ENCODE results near the gene PTPRA.

PTPRA gene

DNA sequence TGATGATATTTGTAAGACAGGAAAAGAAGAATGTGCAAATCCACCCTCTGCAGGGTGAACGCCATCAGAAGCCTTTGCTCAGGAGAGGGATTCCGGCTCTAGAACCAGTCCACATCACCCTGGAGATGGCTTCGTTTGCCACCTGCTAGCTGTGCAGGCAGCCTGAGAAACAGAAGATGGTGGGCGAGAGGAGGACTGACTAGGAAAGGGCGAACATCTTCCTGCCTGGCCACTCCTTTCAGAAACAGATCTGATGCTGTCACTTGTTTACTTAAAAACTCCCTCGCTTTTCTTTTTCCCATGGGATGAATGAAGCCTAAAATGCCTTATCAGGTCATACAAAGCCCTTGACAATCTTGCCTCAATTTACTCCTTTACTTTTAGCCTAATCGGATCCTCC is 1.2 kb downstream of the PTPRA start:
- no peak overlapping the region for H3K9ac ChIP-seq (ENCODE audit: low read length)
- peak overlapping the region; percentile 79 to 83 for H3K4me3 ChIP-seq (ENCODE audit: low read depth in 1 of 2, low read length in 2 of 2)
- peaks cover 28% of the 10 kb centered on the region for H3K4me1 ChIP-seq (ENCODE audit: insufficient read depth, low read length)
- no peaks in the 10 kb centered on the region for H3K9me3 ChIP-seq (ENCODE audit: low read length)
- peaks cover 0 to 13% of the 10 kb centered on the region in 2 donors for H3K27me3 ChIP-seq (ENCODE audit: control insufficient read depth in 1 of 2, insufficient read depth in 2 of 2, low read length in 2 of 2)
- no peak overlapping the region for H3K27ac ChIP-seq (ENCODE audit: low read depth, low read length)
- H3K36me3 ChIP-seq (ENCODE audit: insufficient read depth, low read length) = no peaks in the 10 kb centered on the region

GRCh38 chr20:2875690-2876203 is 2.5 kb downstream of the PTPRA start:
- Histone ChIP-seq H3K9ac (ENCODE audit: low read length) (no peak overlapping the region), H3K36me3 (ENCODE audit: insufficient read depth, low read length) (no peaks in the 10 kb centered on the region), H3K27ac (ENCODE audit: low read depth, low read length) (no peak overlapping the region), H3K9me3 (ENCODE audit: low read length) (no peaks in the 10 kb centered on the region), H3K27me3 (ENCODE audit: control insufficient read depth in 1 of 2, insufficient read depth in 2 of 2, low read length in 2 of 2) (peaks cover 0 to 13% of the 10 kb centered on the region in 2 donors), H3K4me3 (ENCODE audit: low read depth in 1 of 2, low read length in 2 of 2) (no peak overlapping the region), H3K4me1 (ENCODE audit: insufficient read depth, low read length) (peaks cover 26% of the 10 kb centered on the region)

DNA sequence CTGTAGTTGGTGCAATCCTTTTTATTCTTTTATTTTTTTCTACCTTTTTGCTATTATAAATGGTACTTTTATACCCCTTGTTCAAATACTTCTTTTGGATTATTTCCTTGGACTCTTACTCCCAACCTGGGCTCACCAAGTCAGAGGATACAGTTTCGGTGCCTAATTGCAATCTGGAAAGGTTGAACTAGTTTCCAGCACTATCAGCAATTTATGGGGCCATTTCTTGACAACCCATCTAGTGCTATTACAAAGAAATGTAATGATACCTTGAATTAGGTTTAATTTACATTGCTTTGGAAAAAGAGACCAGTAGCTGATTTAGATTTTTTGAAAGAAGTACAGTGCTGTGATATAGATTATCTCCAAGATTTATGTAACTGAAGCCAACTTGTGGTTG is 5.2 kb downstream of the PTPRA start:
- H3K4me1 ChIP-seq (ENCODE audit: insufficient read depth, low read length) = peaks cover 15% of the 10 kb centered on the region
- H3K9me3 ChIP-seq (ENCODE audit: low read length) = no peaks in the 10 kb centered on the region
- H3K36me3 ChIP-seq (ENCODE audit: insufficient read depth, low read length) = no peaks in the 10 kb centered on the region
- no peaks in the 10 kb centered on the region for H3K27me3 ChIP-seq (ENCODE audit: control insufficient read depth in 1 of 2, insufficient read depth in 2 of 2, low read length in 2 of 2)
- no peak overlapping the region for H3K27ac ChIP-seq (ENCODE audit: low read depth, low read length)
- no peak overlapping the region for H3K9ac ChIP-seq (ENCODE audit: low read length)
- H3K4me3 ChIP-seq (ENCODE audit: low read depth in 1 of 2, low read length in 2 of 2) = no peak overlapping the region

- Histone ChIP-seq H3K4me3 (ENCODE audit: low read depth in 1 of 2, low read length in 2 of 2) (no peak overlapping the region), H3K27ac (ENCODE audit: low read depth, low read length) (no peak overlapping the region)
Observed at GRCh38 chr20:2879146-2879545, 5.9 kb downstream of the PTPRA start.

GRCh38 chr20:2880650-2881049 is 7.4 kb downstream of the PTPRA start:
- peaks cover 2% of the 10 kb centered on the region for H3K4me1 ChIP-seq (ENCODE audit: insufficient read depth, low read length)
- no peak overlapping the region for H3K9ac ChIP-seq (ENCODE audit: low read length)
- no peaks in the 10 kb centered on the region for H3K27me3 ChIP-seq (ENCODE audit: control insufficient read depth in 1 of 2, insufficient read depth in 2 of 2, low read length in 2 of 2)

More at GRCh38 chr20:2879146-2879545, 5.9 kb downstream of the PTPRA start:
- H3K27me3 ChIP-seq (ENCODE audit: control insufficient read depth in 1 of 2, insufficient read depth in 2 of 2, low read length in 2 of 2) = no peaks in the 10 kb centered on the region
- H3K4me1 ChIP-seq (ENCODE audit: insufficient read depth, low read length) = peaks cover 15% of the 10 kb centered on the region
- H3K36me3 ChIP-seq (ENCODE audit: insufficient read depth, low read length) = no peaks in the 10 kb centered on the region
- no peaks in the 10 kb centered on the region for H3K9me3 ChIP-seq (ENCODE audit: low read length)
- no peak overlapping the region for H3K9ac ChIP-seq (ENCODE audit: low read length)

GRCh38 chr20:2883726-2884637 is 10.7 kb downstream of the PTPRA start:
- H3K4me1 ChIP-seq (ENCODE audit: insufficient read depth, low read length) = peaks cover 4% of the 10 kb centered on the region
- no peaks in the 10 kb centered on the region for H3K9me3 ChIP-seq (ENCODE audit: low read length)

More at GRCh38 chr20:2880650-2881049, 7.4 kb downstream of the PTPRA start:
- H3K9me3 ChIP-seq (ENCODE audit: low read length) = no peaks in the 10 kb centered on the region
- H3K27ac ChIP-seq (ENCODE audit: low read depth, low read length) = no peak overlapping the region
- no peak overlapping the region for H3K4me3 ChIP-seq (ENCODE audit: low read depth in 1 of 2, low read length in 2 of 2)
- H3K36me3 ChIP-seq (ENCODE audit: insufficient read depth, low read length) = no peaks in the 10 kb centered on the region

DNA sequence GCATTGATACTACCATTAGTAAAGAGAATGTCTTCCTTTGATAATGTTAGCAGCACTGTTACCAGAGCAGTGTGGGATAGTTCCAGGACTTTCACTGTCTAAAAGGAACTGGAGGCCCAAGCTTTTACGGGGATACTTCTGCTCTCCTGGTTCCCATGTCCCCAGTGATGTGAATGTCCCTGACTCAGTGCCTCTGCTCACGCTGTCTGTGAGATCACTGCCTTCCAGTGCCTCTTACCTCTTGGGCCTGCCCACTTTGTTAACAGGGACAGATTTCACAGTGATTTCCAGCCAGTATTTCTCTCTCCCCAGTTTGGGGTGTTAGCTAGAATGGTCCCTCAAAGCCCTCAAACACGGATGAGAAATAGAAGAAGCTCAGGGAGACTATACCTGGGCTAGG is 14.4 kb downstream of the PTPRA start:
- H3K36me3 ChIP-seq (ENCODE audit: insufficient read depth, low read length) = no peaks in the 10 kb centered on the region
- no peaks in the 10 kb centered on the region for H3K27me3 ChIP-seq (ENCODE audit: control insufficient read depth in 1 of 2, insufficient read depth in 2 of 2, low read length in 2 of 2)
- H3K9ac ChIP-seq (ENCODE audit: low read length) = no peak overlapping the region
- no peak overlapping the region for H3K4me3 ChIP-seq (ENCODE audit: low read depth in 1 of 2, low read length in 2 of 2)
- H3K9me3 ChIP-seq (ENCODE audit: low read length) = no peaks in the 10 kb centered on the region
- H3K4me1 ChIP-seq (ENCODE audit: insufficient read depth, low read length) = peaks cover 16% of the 10 kb centered on the region
- H3K27ac ChIP-seq (ENCODE audit: low read depth, low read length) = no peak overlapping the region

More at GRCh38 chr20:2883726-2884637, 10.7 kb downstream of the PTPRA start:
- Histone ChIP-seq H3K9ac (ENCODE audit: low read length) (no peak overlapping the region), H3K4me3 (ENCODE audit: low read depth in 1 of 2, low read length in 2 of 2) (no peak overlapping the region), H3K27ac (ENCODE audit: low read depth, low read length) (no peak overlapping the region), H3K27me3 (ENCODE audit: control insufficient read depth in 1 of 2, insufficient read depth in 2 of 2, low read length in 2 of 2) (no peaks in the 10 kb centered on the region), H3K36me3 (ENCODE audit: insufficient read depth, low read length) (no peaks in the 10 kb centered on the region)

GRCh38 chr20:2888224-2888955 is 15.1 kb downstream of the PTPRA start:
- Histone ChIP-seq H3K27me3 (ENCODE audit: control insufficient read depth in 1 of 2, insufficient read depth in 2 of 2, low read length in 2 of 2) (no peaks in the 10 kb centered on the region), H3K9ac (ENCODE audit: low read length) (no peak overlapping the region), H3K9me3 (ENCODE audit: low read length) (no peaks in the 10 kb centered on the region), H3K4me1 (ENCODE audit: insufficient read depth, low read length) (peaks cover 16% of the 10 kb centered on the region), H3K27ac (ENCODE audit: low read depth, low read length) (no peak overlapping the region), H3K4me3 (ENCODE audit: low read depth in 1 of 2, low read length in 2 of 2) (no peak overlapping the region), H3K36me3 (ENCODE audit: insufficient read depth, low read length) (no peaks in the 10 kb centered on the region)

DNA sequence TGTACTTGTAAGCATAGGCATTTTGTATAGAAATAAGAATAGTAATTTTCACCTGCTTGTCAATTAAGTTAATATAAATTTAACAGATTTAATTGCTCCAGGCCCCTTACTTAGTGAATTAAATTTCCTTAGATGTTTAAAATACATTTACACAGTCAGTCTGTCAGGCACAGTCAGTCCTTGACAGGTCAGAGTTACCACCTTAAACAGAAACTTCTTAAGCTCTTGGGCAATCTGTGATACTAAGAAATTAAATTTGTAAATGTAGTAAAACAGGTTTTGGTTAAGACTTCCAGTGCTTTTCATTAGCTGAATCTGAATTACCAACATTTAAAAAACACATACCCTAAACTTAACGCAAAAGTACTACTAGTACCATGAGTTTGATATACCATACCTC is 15.9 kb downstream of the PTPRA start:
- Histone ChIP-seq H3K9me3 (ENCODE audit: low read length) (no peaks in the 10 kb centered on the region), H3K4me1 (ENCODE audit: insufficient read depth, low read length) (peaks cover 16% of the 10 kb centered on the region), H3K4me3 (ENCODE audit: low read depth in 1 of 2, low read length in 2 of 2) (no peak overlapping the region), H3K36me3 (ENCODE audit: insufficient read depth, low read length) (no peaks in the 10 kb centered on the region), H3K27me3 (ENCODE audit: control insufficient read depth in 1 of 2, insufficient read depth in 2 of 2, low read length in 2 of 2) (no peaks in the 10 kb centered on the region), H3K9ac (ENCODE audit: low read length) (no peak overlapping the region), H3K27ac (ENCODE audit: low read depth, low read length) (no peak overlapping the region)

- Histone ChIP-seq H3K9ac (ENCODE audit: low read length) (no peak overlapping the region), H3K9me3 (ENCODE audit: low read length) (no peaks in the 10 kb centered on the region), H3K27me3 (ENCODE audit: control insufficient read depth in 1 of 2, insufficient read depth in 2 of 2, low read length in 2 of 2) (no peaks in the 10 kb centered on the region), H3K27ac (ENCODE audit: low read depth, low read length) (no peak overlapping the region), H3K4me1 (ENCODE audit: insufficient read depth, low read length) (peaks cover 16% of the 10 kb centered on the region), H3K4me3 (ENCODE audit: low read depth in 1 of 2, low read length in 2 of 2) (no peak overlapping the region), H3K36me3 (ENCODE audit: insufficient read depth, low read length) (no peaks in the 10 kb centered on the region)
Observed at GRCh38 chr20:2889797-2890196, 16.5 kb downstream of the PTPRA start.

DNA sequence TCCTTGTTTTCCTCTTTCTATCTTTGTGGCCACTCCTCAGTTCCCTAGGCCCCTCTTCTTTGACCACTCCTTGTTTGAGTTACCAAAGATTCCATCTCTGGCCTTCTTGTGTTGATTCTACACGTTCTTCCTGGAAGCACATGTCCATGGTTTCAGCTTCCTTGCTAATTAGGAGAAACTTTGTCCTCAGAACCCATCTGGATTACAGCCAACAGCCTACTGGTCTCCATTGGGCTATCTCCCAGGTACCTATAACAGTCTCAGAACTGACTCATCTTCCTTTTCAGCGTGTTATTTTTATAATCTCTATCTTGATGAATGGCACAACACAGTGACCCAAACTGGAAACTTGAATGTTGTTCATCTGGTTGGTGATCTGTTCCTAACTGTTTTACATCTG is 17.5 kb downstream of the PTPRA start:
- no peaks in the 10 kb centered on the region for H3K9me3 ChIP-seq (ENCODE audit: low read length)
- peaks cover 16% of the 10 kb centered on the region for H3K4me1 ChIP-seq (ENCODE audit: insufficient read depth, low read length)
- no peak overlapping the region for H3K4me3 ChIP-seq (ENCODE audit: low read depth in 1 of 2, low read length in 2 of 2)
- no peak overlapping the region for H3K9ac ChIP-seq (ENCODE audit: low read length)
- H3K27me3 ChIP-seq (ENCODE audit: control insufficient read depth in 1 of 2, insufficient read depth in 2 of 2, low read length in 2 of 2) = no peaks in the 10 kb centered on the region
- H3K27ac ChIP-seq (ENCODE audit: low read depth, low read length) = no peak overlapping the region
- no peaks in the 10 kb centered on the region for H3K36me3 ChIP-seq (ENCODE audit: insufficient read depth, low read length)
